ENCODE measurements around the gene RSPH10B.
"Not testable (repeated sequence)": the region's sequence is repeated elsewhere in the genome, so short reads cannot be mapped to it uniquely, and the experiment has no call there.

DNA sequence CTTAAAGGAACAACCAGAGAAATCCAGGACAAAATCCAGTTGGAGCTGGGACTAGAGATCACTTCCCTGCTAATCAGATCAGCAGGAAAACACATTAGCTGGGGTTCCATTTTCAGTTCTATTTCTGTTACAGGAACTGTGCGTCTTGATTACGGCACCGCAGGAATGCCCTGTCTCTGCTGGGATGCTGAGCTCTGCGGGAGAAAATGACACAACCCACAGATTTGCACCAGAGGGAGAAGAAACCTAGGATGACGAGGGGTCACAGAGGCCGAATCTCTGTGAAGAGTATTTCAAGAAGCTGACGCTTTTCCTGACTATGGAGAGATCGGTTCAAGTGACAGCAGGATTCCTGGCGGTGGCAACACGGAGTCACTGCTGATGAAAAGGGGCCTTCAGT is 40.2 kb downstream of the RSPH10B start:
- TF ChIP-seq, protein P1, sequence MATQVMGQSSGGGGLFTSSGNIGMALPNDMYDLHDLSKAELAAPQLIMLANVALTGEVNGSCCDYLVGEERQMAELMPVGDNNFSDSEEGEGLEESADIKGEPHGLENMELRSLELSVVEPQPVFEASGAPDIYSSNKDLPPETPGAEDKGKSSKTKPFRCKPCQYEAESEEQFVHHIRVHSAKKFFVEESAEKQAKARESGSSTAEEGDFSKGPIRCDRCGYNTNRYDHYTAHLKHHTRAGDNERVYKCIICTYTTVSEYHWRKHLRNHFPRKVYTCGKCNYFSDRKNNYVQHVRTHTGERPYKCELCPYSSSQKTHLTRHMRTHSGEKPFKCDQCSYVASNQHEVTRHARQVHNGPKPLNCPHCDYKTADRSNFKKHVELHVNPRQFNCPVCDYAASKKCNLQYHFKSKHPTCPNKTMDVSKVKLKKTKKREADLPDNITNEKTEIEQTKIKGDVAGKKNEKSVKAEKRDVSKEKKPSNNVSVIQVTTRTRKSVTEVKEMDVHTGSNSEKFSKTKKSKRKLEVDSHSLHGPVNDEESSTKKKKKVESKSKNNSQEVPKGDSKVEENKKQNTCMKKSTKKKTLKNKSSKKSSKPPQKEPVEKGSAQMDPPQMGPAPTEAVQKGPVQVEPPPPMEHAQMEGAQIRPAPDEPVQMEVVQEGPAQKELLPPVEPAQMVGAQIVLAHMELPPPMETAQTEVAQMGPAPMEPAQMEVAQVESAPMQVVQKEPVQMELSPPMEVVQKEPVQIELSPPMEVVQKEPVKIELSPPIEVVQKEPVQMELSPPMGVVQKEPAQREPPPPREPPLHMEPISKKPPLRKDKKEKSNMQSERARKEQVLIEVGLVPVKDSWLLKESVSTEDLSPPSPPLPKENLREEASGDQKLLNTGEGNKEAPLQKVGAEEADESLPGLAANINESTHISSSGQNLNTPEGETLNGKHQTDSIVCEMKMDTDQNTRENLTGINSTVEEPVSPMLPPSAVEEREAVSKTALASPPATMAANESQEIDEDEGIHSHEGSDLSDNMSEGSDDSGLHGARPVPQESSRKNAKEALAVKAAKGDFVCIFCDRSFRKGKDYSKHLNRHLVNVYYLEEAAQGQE (IDR thresholded peaks at IDR 0.05; ENCODE audit: low read depth, low read length) = not testable (repeated sequence)
- TF ChIP-seq, protein P2, sequence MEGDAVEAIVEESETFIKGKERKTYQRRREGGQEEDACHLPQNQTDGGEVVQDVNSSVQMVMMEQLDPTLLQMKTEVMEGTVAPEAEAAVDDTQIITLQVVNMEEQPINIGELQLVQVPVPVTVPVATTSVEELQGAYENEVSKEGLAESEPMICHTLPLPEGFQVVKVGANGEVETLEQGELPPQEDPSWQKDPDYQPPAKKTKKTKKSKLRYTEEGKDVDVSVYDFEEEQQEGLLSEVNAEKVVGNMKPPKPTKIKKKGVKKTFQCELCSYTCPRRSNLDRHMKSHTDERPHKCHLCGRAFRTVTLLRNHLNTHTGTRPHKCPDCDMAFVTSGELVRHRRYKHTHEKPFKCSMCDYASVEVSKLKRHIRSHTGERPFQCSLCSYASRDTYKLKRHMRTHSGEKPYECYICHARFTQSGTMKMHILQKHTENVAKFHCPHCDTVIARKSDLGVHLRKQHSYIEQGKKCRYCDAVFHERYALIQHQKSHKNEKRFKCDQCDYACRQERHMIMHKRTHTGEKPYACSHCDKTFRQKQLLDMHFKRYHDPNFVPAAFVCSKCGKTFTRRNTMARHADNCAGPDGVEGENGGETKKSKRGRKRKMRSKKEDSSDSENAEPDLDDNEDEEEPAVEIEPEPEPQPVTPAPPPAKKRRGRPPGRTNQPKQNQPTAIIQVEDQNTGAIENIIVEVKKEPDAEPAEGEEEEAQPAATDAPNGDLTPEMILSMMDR (IDR thresholded peaks at IDR 0.05 in 2 of 3, conservative IDR thresholded peaks at IDR 0.05 in 1 of 3; ENCODE audit: control insufficient read depth in 2 of 3, extremely low read depth in 1 of 3, insufficient read depth in 1 of 3, low read depth in 3 of 3, low read length in 3 of 3) = not testable (repeated sequence)
- not testable (repeated sequence) for TF ChIP-seq BRCA1 (IDR thresholded peaks at IDR 0.05; ENCODE audit: low read depth, low read length); CUX1 (IDR thresholded peaks at IDR 0.05; ENCODE audit: insufficient replicate concordance, low read depth, low read length); CHD2 (IDR thresholded peaks at IDR 0.05; ENCODE audit: borderline replicate concordance, low read depth, low read length); RAD21 (IDR thresholded peaks at IDR 0.05; ENCODE audit: insufficient read depth, low read depth, low read length); YY1 (IDR thresholded peaks at IDR 0.05; ENCODE audit: low read depth, low read length); POLR2A (IDR thresholded peaks at IDR 0.05; ENCODE audit: low read depth, low read length); TARDBP (IDR thresholded peaks at IDR 0.05; ENCODE audit: borderline replicate concordance); POLR2AphosphoS2 (IDR thresholded peaks at IDR 0.05; ENCODE audit: low read depth, low read length); TCF12 (IDR thresholded peaks at IDR 0.05; ENCODE audit: low read depth, low read length); ZSCAN29 (IDR thresholded peaks at IDR 0.05); NBN (IDR thresholded peaks at IDR 0.05)

All from GM12878 (cell line).